ENCODE measurements around the gene SMYD3.

GRCh38 chr1:246537887-246538286 is 30.8 kb upstream of the SMYD3 start:
- TF ChIP-seq SUZ12 (IDR thresholded peaks at IDR 0.05; ENCODE audit: extremely low read depth, insufficient read depth, insufficient read length) (no peak), YY1 (IDR thresholded peaks at IDR 0.05; ENCODE audit: insufficient read depth, insufficient read length) (no peak), ZNF274 (IDR thresholded peaks at IDR 0.05; ENCODE audit: low read depth, low read length) (no peak)
